ENCODE results near the gene LMBR1L.

DNA sequence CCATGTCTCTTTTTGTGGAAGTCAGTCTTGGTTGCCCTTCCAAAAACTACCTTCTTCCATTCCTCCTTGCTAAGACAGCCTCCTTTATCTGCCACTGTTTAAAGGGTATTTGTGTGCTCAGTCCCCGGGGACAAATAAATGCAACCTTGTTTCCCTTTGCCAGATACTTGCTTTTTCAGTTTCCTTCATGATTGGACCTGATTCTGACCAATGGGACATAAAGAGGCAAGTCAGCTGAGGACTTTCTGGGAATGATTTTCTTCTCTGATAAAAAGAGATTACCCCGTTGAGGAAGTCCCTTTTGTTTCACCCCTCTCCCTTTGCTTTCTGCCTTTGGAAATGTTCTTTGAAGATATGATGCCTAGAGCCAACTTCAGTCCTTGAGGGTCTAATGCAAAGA is 27.9 kb upstream of the LMBR1L start:
- TF ChIP-seq, protein P1, sequence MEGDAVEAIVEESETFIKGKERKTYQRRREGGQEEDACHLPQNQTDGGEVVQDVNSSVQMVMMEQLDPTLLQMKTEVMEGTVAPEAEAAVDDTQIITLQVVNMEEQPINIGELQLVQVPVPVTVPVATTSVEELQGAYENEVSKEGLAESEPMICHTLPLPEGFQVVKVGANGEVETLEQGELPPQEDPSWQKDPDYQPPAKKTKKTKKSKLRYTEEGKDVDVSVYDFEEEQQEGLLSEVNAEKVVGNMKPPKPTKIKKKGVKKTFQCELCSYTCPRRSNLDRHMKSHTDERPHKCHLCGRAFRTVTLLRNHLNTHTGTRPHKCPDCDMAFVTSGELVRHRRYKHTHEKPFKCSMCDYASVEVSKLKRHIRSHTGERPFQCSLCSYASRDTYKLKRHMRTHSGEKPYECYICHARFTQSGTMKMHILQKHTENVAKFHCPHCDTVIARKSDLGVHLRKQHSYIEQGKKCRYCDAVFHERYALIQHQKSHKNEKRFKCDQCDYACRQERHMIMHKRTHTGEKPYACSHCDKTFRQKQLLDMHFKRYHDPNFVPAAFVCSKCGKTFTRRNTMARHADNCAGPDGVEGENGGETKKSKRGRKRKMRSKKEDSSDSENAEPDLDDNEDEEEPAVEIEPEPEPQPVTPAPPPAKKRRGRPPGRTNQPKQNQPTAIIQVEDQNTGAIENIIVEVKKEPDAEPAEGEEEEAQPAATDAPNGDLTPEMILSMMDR (IDR thresholded peaks at IDR 0.05): no peak
- TF ChIP-seq POLR2A (IDR thresholded peaks at IDR 0.05): no peak
